C4-2B (cell line): ENCODE results near the gene MRAP2.

Experiments
- ZFX ChIP-seq: fragments of 450-650 bp; IDR thresholded peaks from 2 replicates; pipeline ENCODE4 v1.6.1; 2017
- TF ChIP-seq, protein P1 (sequence below): fragments of 450-650 bp; conservative IDR thresholded peaks from 2 replicates; pipeline ENCODE4 v1.5.1; 2017; ENCODE audit warnings: mild to moderate bottlenecking

DNA sequence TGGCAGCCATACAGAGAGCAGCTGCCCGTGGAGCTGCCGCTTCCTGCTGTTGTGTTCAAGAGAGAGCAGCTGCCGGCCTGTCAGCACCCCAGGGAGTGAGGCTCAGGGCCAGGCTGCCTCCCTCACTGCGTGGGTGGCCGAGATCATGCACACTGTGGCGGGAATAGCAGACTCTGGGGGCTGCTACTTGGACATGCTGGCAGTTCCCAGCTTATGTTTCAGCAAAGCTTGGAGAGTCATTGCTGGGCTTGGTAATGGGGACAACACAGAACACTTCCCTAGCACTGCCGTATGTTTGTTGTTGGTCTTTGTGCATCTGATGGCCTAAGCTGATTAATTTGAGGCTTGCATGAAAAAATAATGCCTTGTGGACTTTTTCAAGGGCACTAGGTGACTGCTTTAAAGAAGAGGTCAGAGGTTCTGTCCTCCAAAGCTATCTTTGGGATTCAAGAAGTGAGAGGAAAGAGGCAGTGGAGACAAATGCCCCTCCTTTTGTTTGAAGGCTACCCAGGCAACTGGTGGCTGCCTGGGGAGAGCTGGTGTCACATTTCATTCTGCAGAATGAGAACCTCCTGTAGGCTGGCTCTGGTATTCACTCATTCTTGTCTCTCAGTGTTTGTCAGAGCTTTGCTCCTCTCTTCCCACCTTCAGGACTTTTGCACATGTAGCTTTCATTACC, 18.8 kb downstream of the MRAP2 start:
- TF ChIP-seq, protein P1, sequence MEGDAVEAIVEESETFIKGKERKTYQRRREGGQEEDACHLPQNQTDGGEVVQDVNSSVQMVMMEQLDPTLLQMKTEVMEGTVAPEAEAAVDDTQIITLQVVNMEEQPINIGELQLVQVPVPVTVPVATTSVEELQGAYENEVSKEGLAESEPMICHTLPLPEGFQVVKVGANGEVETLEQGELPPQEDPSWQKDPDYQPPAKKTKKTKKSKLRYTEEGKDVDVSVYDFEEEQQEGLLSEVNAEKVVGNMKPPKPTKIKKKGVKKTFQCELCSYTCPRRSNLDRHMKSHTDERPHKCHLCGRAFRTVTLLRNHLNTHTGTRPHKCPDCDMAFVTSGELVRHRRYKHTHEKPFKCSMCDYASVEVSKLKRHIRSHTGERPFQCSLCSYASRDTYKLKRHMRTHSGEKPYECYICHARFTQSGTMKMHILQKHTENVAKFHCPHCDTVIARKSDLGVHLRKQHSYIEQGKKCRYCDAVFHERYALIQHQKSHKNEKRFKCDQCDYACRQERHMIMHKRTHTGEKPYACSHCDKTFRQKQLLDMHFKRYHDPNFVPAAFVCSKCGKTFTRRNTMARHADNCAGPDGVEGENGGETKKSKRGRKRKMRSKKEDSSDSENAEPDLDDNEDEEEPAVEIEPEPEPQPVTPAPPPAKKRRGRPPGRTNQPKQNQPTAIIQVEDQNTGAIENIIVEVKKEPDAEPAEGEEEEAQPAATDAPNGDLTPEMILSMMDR, result no peak
- no peak for TF ChIP-seq ZFX
